Neuronal stem cell (in vitro differentiated cells): ENCODE data around the gene CLN5.
A peak's percentile ranks its signal among the peaks of the same experiment; 100 is the strongest.

Experiments
- DNase-seq: peaks from one replicate; pipeline ENCODE4 v3.0.0-alpha.2; 2013; ENCODE audit warnings: low spot score
- H2AFZ ChIP-seq: one replicate; pipeline ENCODE4 v1.6.1; 2013; ENCODE audit warnings: mild to moderate bottlenecking, low read length, inconsistent platforms
- H2AK5ac ChIP-seq: 2 replicates; pipeline ENCODE4 v1.6.1; 2013; ENCODE audit warnings: low read depth, mild to moderate bottlenecking, inconsistent platforms, low read length, moderate library complexity, mixed read lengths
- H2BK120ac ChIP-seq: 2 replicates; pipeline ENCODE4 v1.6.1; 2013; ENCODE audit warnings: low read depth, mild to moderate bottlenecking, inconsistent platforms, low read length, moderate library complexity, mixed read lengths
- H2BK12ac ChIP-seq: one replicate; pipeline ENCODE4 v1.6.1; 2013; ENCODE audit warnings: low read length, inconsistent platforms
- H2BK15ac ChIP-seq: 2 replicates; pipeline ENCODE4 v1.6.1; 2013; ENCODE audit warnings: mild to moderate bottlenecking, low read length, inconsistent platforms, mixed read lengths
- H2BK5ac ChIP-seq: one replicate; pipeline ENCODE4 v1.6.1; 2013; ENCODE audit warnings: inconsistent platforms, mild to moderate bottlenecking, low read length, moderate library complexity
- H3K14ac ChIP-seq: one replicate; pipeline ENCODE4 v1.6.1; 2013; ENCODE audit warnings: low read length, inconsistent platforms
- H3K18ac ChIP-seq: 2 replicates; pipeline ENCODE4 v1.6.1; 2013; ENCODE audit warnings: low read length, inconsistent platforms
- H3K23ac ChIP-seq: 2 replicates; pipeline ENCODE4 v1.6.1; 2013; ENCODE audit warnings: low read depth, mild to moderate bottlenecking, mixed read lengths, low read length, inconsistent platforms; ENCODE audit not compliant: poor library complexity
- H3K27ac ChIP-seq: replicated peaks from 3 replicates; pipeline ENCODE4 v1.5.1; 2013; ENCODE audit warnings: low read length, inconsistent platforms
- H3K27me3 ChIP-seq, 3 experiments: 2 replicates each; pipeline ENCODE4 v1.6.1; 2013; ENCODE audit warnings: low read length in 3 of 3, mild to moderate bottlenecking in 2 of 3, inconsistent platforms in 1 of 3, low read depth in 1 of 3, mixed read lengths in 1 of 3, moderate library complexity in 1 of 3; ENCODE audit not compliant: control insufficient read depth in 3 of 3, insufficient read depth in 3 of 3
- H3K36me3 ChIP-seq, 2 donors: replicated peaks in 1 of 2; 2 replicates each; pipeline ENCODE4 v1.6.1; 2013; ENCODE audit warnings: low read length in 2 of 2; ENCODE audit not compliant: control insufficient read depth in 2 of 2, insufficient read depth in 2 of 2
- H3K4ac ChIP-seq: 2 replicates; pipeline ENCODE4 v1.6.1; 2013; ENCODE audit warnings: inconsistent platforms, mild to moderate bottlenecking, low read length, moderate library complexity
- H3K4me1 ChIP-seq, 2 donors: 1 replicate in 1 of 2; 2 replicates in 1 of 2; pipeline ENCODE4 v1.6.1; 2013; ENCODE audit warnings: low read length in 2 of 2, low read depth in 1 of 2; ENCODE audit not compliant: control insufficient read depth in 2 of 2, insufficient read depth in 1 of 2
- H3K4me2 ChIP-seq: one replicate; pipeline ENCODE4 v1.6.1; 2013; ENCODE audit warnings: mild to moderate bottlenecking, low read length, inconsistent platforms; ENCODE audit not compliant: insufficient read depth, poor library complexity, severe bottlenecking
- H3K4me3 ChIP-seq, 2 donors: 2 replicates each; pipeline ENCODE4 v1.5.1; 2013; ENCODE audit warnings: low read length in 2 of 2, mild to moderate bottlenecking in 2 of 2, inconsistent platforms in 1 of 2, moderate library complexity in 1 of 2
- H3K79me1 ChIP-seq: one replicate; pipeline ENCODE4 v1.6.1; 2013; ENCODE audit warnings: low read depth, mild to moderate bottlenecking, inconsistent platforms, low read length, moderate library complexity
- H3K9ac ChIP-seq: one replicate; pipeline ENCODE4 v1.6.1; 2013; ENCODE audit warnings: mild to moderate bottlenecking, low read depth, low read length, inconsistent platforms; ENCODE audit not compliant: poor library complexity
- H3K9me3 ChIP-seq, 2 donors: replicated peaks in 1 of 2; 2 replicates each; pipeline versions ENCODE3 to v1.6.1; 2013; ENCODE audit warnings: low read length in 2 of 2, mild to moderate bottlenecking in 2 of 2, inconsistent platforms in 1 of 2, low read depth in 1 of 2, mixed read lengths in 1 of 2, moderate library complexity in 1 of 2; ENCODE audit not compliant: control insufficient read depth in 2 of 2, insufficient read depth in 1 of 2
- H4K8ac ChIP-seq: one replicate; pipeline ENCODE4 v1.6.1; 2013; ENCODE audit warnings: low read depth, mild to moderate bottlenecking, inconsistent platforms, low read length, moderate library complexity
- H4K91ac ChIP-seq: one replicate; pipeline ENCODE4 v1.6.1; 2013; ENCODE audit warnings: low read length, low read depth, mild to moderate bottlenecking, inconsistent platforms; ENCODE audit not compliant: poor library complexity
- WGBS, 2 donors: extraction: QIAGEN DNeasy Blood & Tissue Kit; methylation state at CpG; one replicate each; pipeline ENCODE4 v1.1.7; 2013; ENCODE audit warnings: missing lambda C conversion rate in 2 of 2, mixed read lengths in 1 of 2; ENCODE audit not compliant: insufficient read length in 2 of 2, insufficient replicate concordance in 1 of 2; ENCODE audit errors: extremely low coverage in 2 of 2; 5-methylcytosine and 5-hydroxymethylcytosine counted together

The CLN5 gene

GRCh38 chr13:77038907-77039480 is 47.1 kb downstream of the CLN5 start:
- WGBS, 2 donors = no CpG with 5 or more reads among the region's 5 CpGs
- Histone ChIP-seq H2AFZ (no peak overlapping the region), H2AK5ac (no peak overlapping the region), H3K27ac (no peak overlapping the region), H2BK15ac (no peak overlapping the region), H3K23ac (no peak overlapping the region), H3K14ac (no peak overlapping the region), H3K9ac (no peak overlapping the region), H3K4ac (no peak overlapping the region), H3K27me3 (no peaks in the 10 kb centered on the region), H4K91ac (no peak overlapping the region), H3K79me1 (no peaks in the 10 kb centered on the region), H3K4me2 (no peak overlapping the region), H2BK120ac (no peak overlapping the region), H2BK12ac (no peak overlapping the region), H3K36me3 (no peaks in the 10 kb centered on the region), H3K9me3 (peaks cover 0 to 1% of the 10 kb centered on the region in 2 donors), H3K4me3 (no peak overlapping the region), H3K4me1 (no peaks in the 10 kb centered on the region), H4K8ac (no peak overlapping the region), H2BK5ac (no peak overlapping the region), H3K18ac (no peak overlapping the region)
- DNase-seq = no peak

GRCh38 chr13:77040076-77040475 is 48.2 kb downstream of the CLN5 start:
- H2AFZ ChIP-seq = no peak overlapping the region
- no peak overlapping the region for H4K91ac ChIP-seq
- H3K23ac ChIP-seq = no peak overlapping the region
- no peak overlapping the region for H3K4me3 ChIP-seq
- H2BK12ac ChIP-seq = no peak overlapping the region
- H3K79me1 ChIP-seq = no peaks in the 10 kb centered on the region
- H2BK5ac ChIP-seq = no peak overlapping the region
- no peak overlapping the region for H3K9ac ChIP-seq
- DNase-seq = no peak
- no peak overlapping the region for H4K8ac ChIP-seq
- H3K9me3 ChIP-seq = peaks cover 0 to 1% of the 10 kb centered on the region in 2 donors
- H3K27me3 ChIP-seq = no peaks in the 10 kb centered on the region
- H3K14ac ChIP-seq = no peak overlapping the region
- H2AK5ac ChIP-seq = no peak overlapping the region
- H3K4me1 ChIP-seq = no peaks in the 10 kb centered on the region
- no CpG with 5 or more reads among the region's 7 CpGs for WGBS, 2 donors
- peaks cover 0 to 8% of the 10 kb centered on the region in 2 donors for H3K36me3 ChIP-seq
- H3K4me2 ChIP-seq = no peak overlapping the region
- H3K18ac ChIP-seq = no peak overlapping the region
- H2BK120ac ChIP-seq = no peak overlapping the region
- H3K27ac ChIP-seq = no peak overlapping the region
- no peak overlapping the region for H2BK15ac ChIP-seq
- no peak overlapping the region for H3K4ac ChIP-seq

- no peak for DNase-seq
- Histone ChIP-seq H2AFZ (no peak overlapping the region), H4K91ac (no peak overlapping the region), H3K9me3 (peaks cover 0 to 1% of the 10 kb centered on the region in 2 donors), H3K4me1 (no peaks in the 10 kb centered on the region), H2BK12ac (no peak overlapping the region), H3K9ac (no peak overlapping the region), H2AK5ac (no peak overlapping the region), H3K4ac (no peak overlapping the region), H3K79me1 (no peaks in the 10 kb centered on the region), H2BK15ac (no peak overlapping the region), H3K27me3 (no peaks in the 10 kb centered on the region), H2BK120ac (no peak overlapping the region), H3K18ac (peak overlapping the region; percentile 24), H4K8ac (no peak overlapping the region), H3K4me3 (peak overlapping the region in 1 of 2 donors; percentile 29), H3K4me2 (no peak overlapping the region), H3K23ac (no peak overlapping the region), H2BK5ac (no peak overlapping the region), H3K14ac (no peak overlapping the region), H3K27ac (no peak overlapping the region), H3K36me3 (peaks cover 0 to 11% of the 10 kb centered on the region in 2 donors)
- WGBS, 2 donors = no CpG with 5 or more reads among the region's 9 CpGs
These were observed 49.0 kb downstream of the CLN5 start for GRCh38 chr13:77040835-77041234.

- no CpG with 5 or more reads among the region's 5 CpGs for WGBS, 2 donors
- no peak overlapping the region for H3K27ac ChIP-seq
- peaks cover 1 to 4% of the 10 kb centered on the region in 2 donors for H3K9me3 ChIP-seq
- no peak overlapping the region for H2BK15ac ChIP-seq
- H3K4ac ChIP-seq = no peak overlapping the region
- H2BK120ac ChIP-seq = no peak overlapping the region
- H3K18ac ChIP-seq = no peak overlapping the region
- DNase-seq = no peak
- no peak overlapping the region for H3K4me3 ChIP-seq
- no peak overlapping the region for H4K8ac ChIP-seq
- no peak overlapping the region for H3K23ac ChIP-seq
- no peak overlapping the region for H3K14ac ChIP-seq
- H2AK5ac ChIP-seq = no peak overlapping the region
- peaks cover 0 to 20% of the 10 kb centered on the region in 2 donors for H3K36me3 ChIP-seq
- H3K4me1 ChIP-seq = peaks cover 0 to 6% of the 10 kb centered on the region in 2 donors
- no peak overlapping the region for H2BK12ac ChIP-seq
- H3K9ac ChIP-seq = no peak overlapping the region
- H4K91ac ChIP-seq = no peak overlapping the region
- H2BK5ac ChIP-seq = no peak overlapping the region
- H3K79me1 ChIP-seq = no peaks in the 10 kb centered on the region
- H3K4me2 ChIP-seq = no peak overlapping the region
- H3K27me3 ChIP-seq = peaks cover 0 to 2% (median 0%) of the 10 kb centered on the region in 3 experiments
- H2AFZ ChIP-seq = no peak overlapping the region
These were observed 50.8 kb downstream of the CLN5 start for GRCh38 chr13:77042566-77043177.
